ENCODE data around the gene FGFR2.

The FGFR2 gene

GRCh38 chr10:121609426-121610380 lies 11.5 kb upstream of the FGFR2 start:
- no peak for DNase-seq

GRCh38 chr10:121608469-121609190 lies 10.4 kb upstream of the FGFR2 start:
- peak in 2 of 3 experiments; percentile 0 to 5 for DNase-seq

GRCh38 chr10:121607310-121608055 lies 9.2 kb upstream of the FGFR2 start:
- DNase-seq = no peak

- no peak for DNase-seq
Observed at GRCh38 chr10:121605708-121606107, 7.5 kb upstream of the FGFR2 start.

GRCh38 chr10:121601458-121601857 lies 3.2 kb upstream of the FGFR2 start:
- no peak for DNase-seq

- DNase-seq = peak in 1 of 3 experiments; percentile 0
Observed at GRCh38 chr10:121600611-121601010, 2.4 kb upstream of the FGFR2 start.

GRCh38 chr10:121599947-121600346 lies 1.7 kb upstream of the FGFR2 start:
- DNase-seq = no peak

- no peak for DNase-seq
Observed at GRCh38 chr10:121597504-121598262, 561 bp downstream of the FGFR2 start.

- no peak for DNase-seq
Observed at GRCh38 chr10:121596689-121597503, 1.3 kb downstream of the FGFR2 start.

GRCh38 chr10:121595806-121596688 lies 2.2 kb downstream of the FGFR2 start:
- DNase-seq = no peak

GRCh38 chr10:121595351-121595805 lies 2.9 kb downstream of the FGFR2 start:
- no peak for DNase-seq

GRCh38 chr10:121594623-121595350 lies 3.5 kb downstream of the FGFR2 start:
- no peak for DNase-seq

- no peak for DNase-seq
Observed at GRCh38 chr10:121594076-121594475, 4.2 kb downstream of the FGFR2 start.

GRCh38 chr10:121593281-121594075 lies 4.8 kb downstream of the FGFR2 start:
- no peak for DNase-seq

GRCh38 chr10:121592155-121592890 lies 5.9 kb downstream of the FGFR2 start:
- peak in 1 of 3 experiments; percentile 68 for DNase-seq

GRCh38 chr10:121591186-121591585 lies 7.1 kb downstream of the FGFR2 start:
- no peak for DNase-seq

- no peak for DNase-seq
Observed at GRCh38 chr10:121590772-121591171, 7.5 kb downstream of the FGFR2 start.

- no peak for DNase-seq
Observed at GRCh38 chr10:121589553-121589952, 8.7 kb downstream of the FGFR2 start.

Data from NCI-H1417 (cell line).